Subcutaneous abdominal adipose tissue (tissue), 5 donors: ENCODE data around the gene CXCL8.
"Not testable (repeated sequence)": the region's sequence is repeated elsewhere in the genome, so short reads cannot be mapped to it uniquely, and the experiment has no call there.

Source experiments
- H3K27ac ChIP-seq: one replicate; pipeline ENCODE4 v1.7.0; 2013; ENCODE audit warnings: low read depth, mild to moderate bottlenecking, inconsistent platforms, low read length, moderate library complexity
- H3K27me3 ChIP-seq, 5 donors: one replicate each; pipeline ENCODE4 v1.7.0; 2013; ENCODE audit warnings: low read length in 5 of 5, inconsistent platforms in 1 of 5; ENCODE audit not compliant: control insufficient read depth in 5 of 5, insufficient read depth in 4 of 5
- H3K36me3 ChIP-seq, 5 donors: one replicate each; pipeline ENCODE4 v1.7.0; 2013; ENCODE audit warnings: low read length in 5 of 5; ENCODE audit not compliant: control insufficient read depth in 5 of 5, insufficient read depth in 5 of 5
- H3K4me1 ChIP-seq, 5 donors: one replicate each; pipeline ENCODE4 v1.7.0; 2013; ENCODE audit warnings: low read length in 5 of 5, mild to moderate bottlenecking in 3 of 5, moderate library complexity in 1 of 5; ENCODE audit not compliant: control insufficient read depth in 5 of 5, insufficient read depth in 5 of 5
- H3K4me3 ChIP-seq, 5 donors: one replicate each; pipeline ENCODE4 v1.7.0; 2013; ENCODE audit warnings: low read length in 5 of 5, low read depth in 1 of 5
- H3K9ac ChIP-seq, 5 donors: one replicate each; pipeline ENCODE4 v1.7.0; 2013; ENCODE audit warnings: low read length in 5 of 5, mild to moderate bottlenecking in 4 of 5, moderate library complexity in 3 of 5
- H3K9me3 ChIP-seq, 5 donors: one replicate each; pipeline ENCODE4 v1.7.0; 2013; ENCODE audit warnings: low read length in 5 of 5; ENCODE audit not compliant: control insufficient read depth in 5 of 5
- donor health status: healthy.
- donor health status: healthy.
- donor health status: healthy.
- donor health status: healthy.
- donor health status: healthy.

CXCL8 gene

DNA sequence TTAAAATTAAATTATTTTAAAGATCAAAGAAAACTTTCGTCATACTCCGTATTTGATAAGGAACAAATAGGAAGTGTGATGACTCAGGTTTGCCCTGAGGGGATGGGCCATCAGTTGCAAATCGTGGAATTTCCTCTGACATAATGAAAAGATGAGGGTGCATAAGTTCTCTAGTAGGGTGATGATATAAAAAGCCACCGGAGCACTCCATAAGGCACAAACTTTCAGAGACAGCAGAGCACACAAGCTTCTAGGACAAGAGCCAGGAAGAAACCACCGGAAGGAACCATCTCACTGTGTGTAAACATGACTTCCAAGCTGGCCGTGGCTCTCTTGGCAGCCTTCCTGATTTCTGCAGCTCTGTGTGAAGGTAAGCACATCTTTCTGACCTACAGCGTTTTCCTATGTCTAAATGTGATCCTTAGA lies at the start of gene CXCL8:
CXCL8 (plus strand) TSS at position 217 of the 426 bp plus-strand sequence; CDS start at position 307, 90 bp downstream.
- no peak within 1 kb of the TSS for H3K27ac ChIP-seq
- H3K9ac ChIP-seq, result no peak within 1 kb of the TSS
- no peaks in the 10 kb centered on the region for H3K36me3 ChIP-seq
- H3K4me1 ChIP-seq, result peaks cover 0 to 11% (median 0%) of the 10 kb centered on the region in 5 donors
- H3K9me3 ChIP-seq, result peaks cover 0 to 3% (median 0%) of the 10 kb centered on the region in 5 donors
- no peak within 1 kb of the TSS for H3K4me3 ChIP-seq
- H3K27me3 ChIP-seq, result no peaks in the 10 kb centered on the region

DNA sequence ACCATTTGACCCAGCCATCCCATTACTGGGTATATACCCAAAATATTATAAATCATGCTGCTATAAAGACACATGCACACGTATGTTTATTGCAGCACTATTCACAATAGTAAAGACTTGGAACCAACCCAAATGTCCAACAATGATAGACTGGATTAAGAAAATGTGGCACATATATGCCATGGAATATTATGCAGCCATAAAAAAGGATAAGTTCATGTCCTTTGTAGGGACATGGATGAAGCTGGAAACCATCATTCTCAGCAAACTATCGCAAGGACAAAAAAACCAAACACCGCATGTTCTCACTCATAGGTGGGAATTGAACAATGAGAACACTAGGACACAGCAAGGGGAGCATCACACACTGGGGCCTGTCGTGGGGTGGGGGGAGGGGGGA lies 49.2 kb upstream of the CXCL8 start:
- not testable (repeated sequence) for H3K36me3 ChIP-seq, H3K4me3 ChIP-seq, H3K4me1 ChIP-seq, H3K27ac ChIP-seq, H3K9me3 ChIP-seq, H3K27me3 ChIP-seq, H3K9ac ChIP-seq

DNA sequence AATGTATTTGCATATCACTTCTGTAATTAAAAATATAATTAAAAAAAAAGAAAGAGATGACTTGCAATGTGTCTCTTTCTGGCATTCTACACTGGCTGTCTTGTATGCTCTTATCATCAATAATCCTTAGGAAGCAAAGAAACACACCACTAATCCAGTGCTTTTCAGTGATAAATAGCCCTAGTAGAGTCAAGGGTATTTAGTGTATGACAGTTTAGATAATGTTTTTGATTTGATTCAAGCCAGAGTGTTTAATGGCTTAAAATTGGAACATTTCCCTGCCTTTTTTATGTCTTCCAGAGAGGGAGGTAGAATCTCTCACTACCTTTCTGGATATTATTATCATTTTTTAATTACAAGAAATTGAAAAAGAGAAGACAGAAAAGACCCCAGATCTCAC lies 48.6 kb upstream of the CXCL8 start:
- H3K4me3 ChIP-seq, result no peak overlapping the region
- no peak overlapping the region for H3K9ac ChIP-seq
- H3K9me3 ChIP-seq, result no peaks in the 10 kb centered on the region
- no peaks in the 10 kb centered on the region for H3K4me1 ChIP-seq
- no peaks in the 10 kb centered on the region for H3K36me3 ChIP-seq
- no peak overlapping the region for H3K27ac ChIP-seq
- no peaks in the 10 kb centered on the region for H3K27me3 ChIP-seq

DNA sequence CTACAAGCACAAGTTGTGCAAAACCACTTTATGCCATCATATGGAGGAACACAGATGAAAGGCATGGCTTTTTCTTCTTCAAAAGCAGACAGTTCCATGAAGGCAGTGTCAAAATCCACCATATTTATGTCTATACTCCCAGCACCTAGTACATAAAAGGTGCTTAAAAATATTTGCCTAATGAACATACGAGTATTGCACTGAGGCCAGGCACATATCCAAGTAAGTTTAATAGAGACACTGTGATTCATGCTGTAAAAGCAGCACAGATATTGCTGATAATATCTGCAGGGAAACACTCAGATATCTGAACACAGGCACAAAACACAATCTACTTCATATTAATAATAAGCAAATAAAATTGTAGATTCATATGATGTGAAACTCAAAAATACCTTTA lies 48.1 kb upstream of the CXCL8 start:
- Histone ChIP-seq H3K27me3 (no peaks in the 10 kb centered on the region), H3K27ac (no peak overlapping the region), H3K36me3 (no peaks in the 10 kb centered on the region), H3K4me1 (no peaks in the 10 kb centered on the region), H3K9ac (no peak overlapping the region), H3K9me3 (no peaks in the 10 kb centered on the region), H3K4me3 (no peak overlapping the region)

DNA sequence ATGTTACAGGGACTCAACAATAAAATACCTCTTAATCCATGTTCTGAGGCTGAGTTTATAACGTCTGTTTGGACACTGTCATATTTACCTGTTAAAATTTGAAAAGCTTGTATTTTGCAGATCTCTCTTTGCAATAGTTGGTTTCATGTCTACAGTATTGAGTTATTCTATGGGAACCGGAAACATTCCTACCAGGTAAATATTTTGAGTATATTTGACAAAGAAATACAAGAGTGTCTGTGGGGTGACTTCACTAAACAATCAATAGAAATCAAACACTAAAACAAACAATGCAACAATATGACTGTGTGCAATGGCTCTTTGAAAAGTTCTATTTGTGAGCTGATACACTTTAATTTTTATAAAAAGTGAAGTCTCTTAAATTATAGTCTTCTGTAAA lies 47.7 kb upstream of the CXCL8 start:
- H3K27me3 ChIP-seq, result no peaks in the 10 kb centered on the region
- no peaks in the 10 kb centered on the region for H3K36me3 ChIP-seq
- no peak overlapping the region for H3K9ac ChIP-seq
- H3K27ac ChIP-seq, result no peak overlapping the region
- no peak overlapping the region for H3K4me3 ChIP-seq
- H3K9me3 ChIP-seq, result no peaks in the 10 kb centered on the region
- H3K4me1 ChIP-seq, result peaks cover 0 to 1% (median 0%) of the 10 kb centered on the region in 5 donors

DNA sequence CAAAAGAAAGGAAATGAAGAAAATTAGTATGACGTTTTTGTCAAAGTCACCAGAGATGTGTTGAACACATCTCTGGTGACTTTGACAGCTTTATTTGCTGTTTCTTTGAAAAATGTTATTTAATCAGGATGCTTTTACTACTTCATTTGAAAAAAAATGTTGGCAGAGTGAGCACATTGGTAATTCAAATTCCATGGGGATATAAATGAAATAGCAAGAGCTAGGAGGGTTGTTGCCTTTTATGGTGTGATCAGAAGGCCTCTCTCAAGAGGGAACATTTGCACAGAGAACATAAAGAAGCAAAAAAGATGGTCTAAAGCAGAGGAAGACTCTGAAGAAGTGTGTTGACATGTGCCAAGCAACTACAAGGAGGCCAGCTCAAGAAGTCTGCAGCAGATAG lies 46.6 kb upstream of the CXCL8 start:
- Histone ChIP-seq H3K4me3 (no peak overlapping the region), H3K9me3 (no peaks in the 10 kb centered on the region), H3K27ac (no peak overlapping the region), H3K9ac (no peak overlapping the region), H3K27me3 (no peaks in the 10 kb centered on the region), H3K4me1 (peaks cover 0 to 10% (median 0%) of the 10 kb centered on the region in 5 donors), H3K36me3 (no peaks in the 10 kb centered on the region)

- no peaks in the 10 kb centered on the region for H3K9me3 ChIP-seq
- no peaks in the 10 kb centered on the region for H3K36me3 ChIP-seq
- H3K9ac ChIP-seq, result no peak overlapping the region
- H3K4me3 ChIP-seq, result no peak overlapping the region
- H3K27ac ChIP-seq, result no peak overlapping the region
- H3K4me1 ChIP-seq, result peaks cover 0 to 10% (median 0%) of the 10 kb centered on the region in 5 donors
- no peaks in the 10 kb centered on the region for H3K27me3 ChIP-seq
Observed at GRCh38 chr4:73698217-73698616, 42.2 kb upstream of the CXCL8 start.

DNA sequence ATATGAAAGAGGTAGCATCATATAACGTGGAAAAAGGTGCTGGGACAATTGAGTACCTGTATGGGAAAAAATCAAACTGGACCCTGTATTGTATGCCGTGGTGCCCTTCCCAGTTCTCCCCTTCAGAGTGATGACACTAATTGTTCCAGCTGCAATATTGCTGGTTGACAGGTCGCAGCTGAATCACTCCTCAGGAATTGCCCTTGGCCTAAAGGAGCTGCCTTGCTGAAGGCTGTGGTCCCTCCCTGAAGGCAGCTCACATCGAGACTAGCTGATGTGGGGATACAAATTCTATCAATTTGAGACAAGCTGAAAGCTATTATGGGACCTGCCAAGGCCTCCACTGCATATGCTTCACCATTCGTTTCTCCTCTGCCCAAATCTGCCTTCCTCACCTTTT lies 39.3 kb upstream of the CXCL8 start:
- H3K27me3 ChIP-seq, result no peaks in the 10 kb centered on the region
- no peak overlapping the region for H3K27ac ChIP-seq
- H3K4me3 ChIP-seq, result no peak overlapping the region
- H3K9me3 ChIP-seq, result no peaks in the 10 kb centered on the region
- H3K36me3 ChIP-seq, result no peaks in the 10 kb centered on the region
- peaks cover 0 to 29% (median 19%) of the 10 kb centered on the region in 5 donors for H3K4me1 ChIP-seq
- H3K9ac ChIP-seq, result no peak overlapping the region

- no peaks in the 10 kb centered on the region for H3K36me3 ChIP-seq
- no peaks in the 10 kb centered on the region for H3K9me3 ChIP-seq
- H3K9ac ChIP-seq, result no peak overlapping the region
- peaks cover 0 to 29% (median 22%) of the 10 kb centered on the region in 5 donors for H3K4me1 ChIP-seq
- H3K27ac ChIP-seq, result no peak overlapping the region
- no peaks in the 10 kb centered on the region for H3K27me3 ChIP-seq
- no peak overlapping the region for H3K4me3 ChIP-seq
Observed at GRCh38 chr4:73702796-73703287, 37.5 kb upstream of the CXCL8 start.

DNA sequence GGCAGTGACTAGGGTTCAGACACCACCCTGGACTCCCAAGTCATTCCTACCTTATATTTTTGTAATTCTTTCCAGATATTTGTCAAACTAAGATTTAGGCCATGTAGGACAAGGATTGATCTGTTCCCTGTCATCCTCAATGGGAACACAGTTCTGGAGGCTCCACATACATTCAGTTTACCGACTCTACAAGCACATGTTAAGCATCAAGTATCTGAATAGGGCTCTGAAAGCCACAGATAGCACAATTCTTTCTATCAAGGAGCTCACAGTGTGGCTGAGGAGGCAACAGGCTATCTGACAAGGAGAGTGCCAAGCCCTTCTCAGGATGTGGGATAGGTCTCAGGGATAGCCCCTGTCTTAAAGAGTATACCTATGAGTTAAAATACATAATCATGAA lies 37.0 kb upstream of the CXCL8 start:
- Histone ChIP-seq H3K4me3 (no peak overlapping the region), H3K27me3 (no peaks in the 10 kb centered on the region), H3K9ac (no peak overlapping the region), H3K4me1 (peaks cover 0 to 31% (median 25%) of the 10 kb centered on the region in 5 donors), H3K27ac (no peak overlapping the region), H3K36me3 (no peaks in the 10 kb centered on the region), H3K9me3 (no peaks in the 10 kb centered on the region)
